Measurements from ENCODE around the gene LIME1.

DNA sequence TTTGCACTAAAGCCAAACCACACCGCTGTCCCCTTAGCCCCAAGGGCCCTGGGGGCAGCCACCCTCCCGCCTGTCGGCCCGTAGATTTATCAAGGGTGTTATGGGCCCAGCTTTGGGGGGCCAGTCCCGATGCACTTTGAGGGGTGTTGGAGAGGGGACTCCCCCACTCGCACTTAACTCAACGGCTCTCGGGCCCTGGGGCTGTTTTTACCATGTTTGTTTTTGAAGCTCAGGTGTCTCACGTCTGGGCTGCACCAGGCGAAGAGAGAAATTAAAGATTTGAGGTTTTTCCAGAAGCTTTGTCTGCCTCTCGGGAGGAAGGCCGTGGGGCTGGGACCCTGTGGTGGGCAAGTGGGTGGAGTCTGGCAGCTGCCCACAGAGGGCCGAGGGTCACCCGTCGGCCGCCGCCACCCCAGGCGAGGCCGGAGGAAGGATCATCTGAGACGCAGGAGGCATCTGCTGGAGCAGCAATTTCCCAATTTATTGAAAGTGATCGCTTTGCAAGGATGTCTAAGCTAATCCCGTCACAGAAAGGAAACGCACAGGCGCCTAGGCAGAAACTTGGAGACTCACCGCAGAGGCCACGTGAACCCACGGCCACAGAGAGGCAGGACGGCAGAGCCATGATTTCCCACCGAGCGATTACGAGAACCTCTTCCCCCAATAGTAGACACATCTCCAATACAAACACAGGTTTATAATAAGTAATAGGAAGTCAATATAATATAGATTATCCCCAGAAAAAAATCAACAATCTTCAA lies 6.9 kb downstream of the LIME1 start:
- TF ChIP-seq YY1 (IDR thresholded peaks at IDR 0.05; ENCODE audit: low read depth, low read length), result no peak
- no peak for TF ChIP-seq SP1 (IDR thresholded peaks at IDR 0.05; ENCODE audit: low read depth, low read length)
- TF ChIP-seq CTCF (IDR thresholded peaks at IDR 0.05 in 2 of 3, conservative IDR thresholded peaks at IDR 0.05 in 1 of 3; ENCODE audit: control insufficient read depth in 2 of 3, extremely low read depth in 1 of 3, insufficient read depth in 1 of 3, low read depth in 3 of 3, low read length in 3 of 3), result no peak
- TF ChIP-seq RAD21 (IDR thresholded peaks at IDR 0.05; ENCODE audit: insufficient read depth, low read depth, low read length), result no peak

All from GM12878 (cell line).